ENCODE results near the gene STX18.
"Not testable (repeated sequence)": the region's sequence is repeated elsewhere in the genome, so short reads cannot be mapped to it uniquely, and the experiment has no call there.

STX18 gene

DNA sequence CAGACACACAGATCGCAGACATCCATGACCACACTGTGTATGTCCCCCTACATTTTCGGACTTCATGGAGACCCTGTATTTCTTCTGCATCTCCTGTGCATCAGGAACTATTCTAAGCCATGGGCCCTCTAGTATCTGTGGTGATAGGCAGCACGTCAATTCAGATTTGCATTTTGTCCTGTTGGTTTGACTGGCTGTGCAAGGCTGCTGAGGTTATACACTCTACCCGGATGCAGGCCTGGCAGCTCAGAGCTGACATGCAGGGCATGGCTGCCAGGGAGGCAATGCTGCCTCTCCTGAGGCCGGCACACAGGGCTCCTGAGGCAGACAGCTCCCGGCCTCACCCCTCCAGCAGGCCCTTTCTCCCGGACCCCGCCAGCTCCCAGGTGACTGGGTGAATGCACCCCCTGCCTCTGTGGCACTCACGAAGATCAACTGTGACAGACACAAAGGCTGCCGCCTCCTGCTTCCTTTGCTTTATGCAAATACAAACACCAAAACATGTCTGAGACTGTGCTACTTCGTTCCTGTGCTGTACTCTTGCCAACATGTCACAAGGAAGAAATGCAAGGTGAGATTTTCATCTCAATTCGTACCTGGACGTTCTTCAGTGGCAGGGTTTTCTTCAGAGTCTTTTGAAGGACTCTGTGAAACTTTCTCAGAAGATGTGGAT, 103.9 kb downstream of the STX18 start:
- DNase-seq (ENCODE audit: low spot score) = no peak

DNA sequence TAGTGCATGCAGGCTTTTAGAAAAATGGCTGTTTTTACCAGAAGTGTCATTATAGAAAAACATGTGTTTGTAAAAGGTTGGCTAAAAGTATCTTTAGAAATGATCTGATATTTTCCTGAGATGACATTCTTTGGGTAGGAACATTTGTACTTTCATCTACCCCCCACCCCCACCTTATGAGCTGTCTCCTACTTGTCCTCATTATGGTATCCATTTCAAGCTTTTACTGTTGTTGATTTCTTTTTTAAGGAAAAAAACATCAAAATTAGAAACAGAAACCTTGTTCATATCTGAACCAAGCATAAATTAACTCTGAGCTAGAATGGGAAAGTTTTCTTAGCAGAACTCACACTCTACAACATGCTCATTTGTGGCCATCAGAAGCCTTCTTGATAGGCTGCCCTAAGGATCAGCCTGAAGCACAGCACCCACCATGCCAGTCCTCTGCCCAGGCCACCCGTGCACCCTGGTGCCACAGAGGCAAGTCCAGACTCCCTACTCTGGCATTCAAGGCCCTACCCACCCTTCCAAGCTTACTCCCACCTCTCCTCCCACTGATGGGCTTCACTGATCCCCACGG, 105.5 kb downstream of the STX18 start:
- DNase-seq (ENCODE audit: low spot score) = no peak

DNA sequence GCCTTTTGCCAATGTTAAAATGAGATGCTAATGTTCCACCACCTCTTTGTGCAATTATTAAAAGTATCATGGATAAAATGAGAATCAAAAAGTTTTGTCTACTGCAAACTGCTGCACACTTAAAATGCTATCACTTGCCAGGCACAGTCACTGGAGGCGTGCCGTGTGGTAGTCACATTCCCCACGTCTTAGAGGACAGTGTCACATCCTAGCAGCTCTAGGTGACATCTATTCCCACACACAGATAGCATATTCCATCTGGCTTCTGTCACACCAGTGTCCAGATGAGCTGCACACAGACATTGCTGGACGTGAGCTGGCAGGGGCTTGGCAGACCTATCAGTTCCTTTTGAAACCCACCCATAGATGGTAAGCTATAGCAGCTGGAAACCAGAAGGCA, 107.9 kb downstream of the STX18 start:
- DNase-seq (ENCODE audit: low spot score) = no peak

- DNase-seq (ENCODE audit: low spot score) = no peak
These were observed 109.3 kb downstream of the STX18 start for GRCh38 chr4:4432341-4433125.

DNA sequence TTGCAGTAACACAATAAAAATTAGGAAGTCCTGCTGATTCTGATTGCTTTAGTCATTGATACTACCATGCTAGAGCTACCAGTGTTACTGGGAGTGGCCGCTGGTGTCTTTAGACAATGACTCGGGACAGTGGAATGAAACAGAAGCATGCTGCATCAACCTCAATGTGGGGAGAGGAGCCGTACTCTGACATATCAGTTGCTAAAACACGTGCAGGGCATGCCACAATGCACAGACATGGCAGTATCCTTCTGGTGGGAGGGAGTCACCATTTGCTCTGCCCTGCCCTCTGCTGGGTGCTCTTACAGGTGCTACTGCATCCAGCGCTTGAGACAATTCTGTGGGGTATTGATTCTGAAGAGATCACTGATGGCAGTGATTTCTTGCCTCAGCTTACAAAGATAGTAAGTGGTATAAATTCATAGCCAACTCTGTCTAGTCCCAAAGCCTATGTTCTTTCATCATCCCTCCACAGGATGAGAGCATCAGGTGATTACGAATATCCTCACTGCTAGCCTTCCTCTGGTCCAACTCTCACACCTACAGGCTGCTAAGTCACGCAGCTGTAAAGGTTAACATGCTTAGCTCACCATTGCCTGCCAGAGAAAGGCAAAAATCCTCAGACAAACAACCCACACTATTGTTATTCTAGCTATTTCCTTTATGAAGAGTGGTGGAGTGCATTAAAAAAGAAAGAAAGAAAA, 111.2 kb downstream of the STX18 start:
- DNase-seq (ENCODE audit: low spot score) = no peak

- DNase-seq (ENCODE audit: low spot score) = no peak
These were observed 112.6 kb downstream of the STX18 start for GRCh38 chr4:4428966-4429875.

GRCh38 chr4:4427886-4428285, 114.0 kb downstream of the STX18 start:
- DNase-seq (ENCODE audit: low spot score) = no peak

DNA sequence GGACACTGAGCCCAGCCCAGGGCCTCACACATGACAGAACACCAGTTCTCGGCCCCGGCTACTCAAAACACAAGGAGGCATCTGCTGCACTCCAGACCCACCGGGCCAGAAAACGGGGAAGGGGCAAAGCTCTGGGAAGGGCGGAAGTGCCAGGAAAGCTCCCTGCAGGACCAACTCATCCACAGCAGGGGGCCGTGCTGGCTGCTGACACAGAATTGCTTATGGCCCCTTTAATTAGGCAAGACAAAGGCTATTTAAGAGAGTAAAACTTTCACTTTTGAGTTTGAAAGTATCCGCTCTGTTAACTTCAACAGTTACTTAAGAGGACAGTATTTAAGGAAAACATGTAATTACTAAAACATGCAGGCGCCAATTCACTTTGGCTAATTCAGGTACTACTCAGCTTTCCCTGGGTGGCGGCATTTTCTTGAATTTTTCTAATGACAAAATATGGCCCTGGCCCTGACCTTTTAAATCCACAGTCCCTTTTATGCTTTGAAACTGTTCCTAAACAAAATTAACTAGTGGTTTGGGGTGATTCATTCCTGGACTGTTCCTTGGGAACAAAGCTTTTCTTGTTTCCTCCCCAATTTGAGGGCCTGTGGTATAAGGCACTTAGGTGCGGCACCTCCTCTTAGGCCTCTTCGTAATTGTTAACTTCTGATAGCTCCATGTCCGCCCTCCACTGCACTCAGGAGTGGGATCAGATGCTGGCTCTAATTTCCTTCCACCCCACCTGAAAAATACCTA, 114.6 kb downstream of the STX18 start:
- no peak for DNase-seq (ENCODE audit: low spot score)

GRCh38 chr4:4426511-4427120, 115.2 kb downstream of the STX18 start:
- no peak for DNase-seq (ENCODE audit: low spot score)

GRCh38 chr4:4425696-4426095, 116.2 kb downstream of the STX18 start:
- no peak for DNase-seq (ENCODE audit: low spot score)

- no peak for DNase-seq (ENCODE audit: low spot score)
These were observed 116.6 kb downstream of the STX18 start for GRCh38 chr4:4425119-4425690.

DNA sequence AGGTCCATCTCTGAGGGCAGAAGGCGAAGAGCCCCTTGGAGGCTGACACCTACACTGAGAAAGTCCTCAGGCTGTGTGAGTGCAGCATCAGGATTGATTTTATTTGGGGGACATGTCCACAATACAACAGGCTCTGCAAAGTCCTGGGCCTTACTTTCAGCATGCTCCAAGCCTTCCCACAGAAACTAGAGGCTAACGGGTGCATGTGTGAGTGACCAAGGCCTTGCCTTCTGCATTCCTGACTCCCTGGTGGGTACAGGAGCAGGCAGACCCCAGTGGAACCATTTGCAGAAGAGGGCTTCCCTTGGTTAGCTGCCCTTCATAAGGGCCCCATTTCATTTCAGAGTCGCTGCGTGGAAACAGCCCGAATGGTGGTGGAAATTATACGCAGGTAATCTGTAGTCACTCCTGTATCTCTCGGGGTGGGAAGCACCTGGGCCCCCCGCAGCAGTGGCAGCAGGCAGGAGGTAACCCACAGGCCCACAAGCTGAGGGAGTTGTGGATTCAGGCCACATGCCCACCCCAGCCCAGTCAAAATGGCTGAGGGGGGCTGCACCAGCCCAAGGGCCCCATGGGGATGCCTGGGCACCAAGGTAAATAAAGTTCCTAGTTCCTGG, 117.2 kb downstream of the STX18 start:
- no peak for DNase-seq (ENCODE audit: low spot score)

DNA sequence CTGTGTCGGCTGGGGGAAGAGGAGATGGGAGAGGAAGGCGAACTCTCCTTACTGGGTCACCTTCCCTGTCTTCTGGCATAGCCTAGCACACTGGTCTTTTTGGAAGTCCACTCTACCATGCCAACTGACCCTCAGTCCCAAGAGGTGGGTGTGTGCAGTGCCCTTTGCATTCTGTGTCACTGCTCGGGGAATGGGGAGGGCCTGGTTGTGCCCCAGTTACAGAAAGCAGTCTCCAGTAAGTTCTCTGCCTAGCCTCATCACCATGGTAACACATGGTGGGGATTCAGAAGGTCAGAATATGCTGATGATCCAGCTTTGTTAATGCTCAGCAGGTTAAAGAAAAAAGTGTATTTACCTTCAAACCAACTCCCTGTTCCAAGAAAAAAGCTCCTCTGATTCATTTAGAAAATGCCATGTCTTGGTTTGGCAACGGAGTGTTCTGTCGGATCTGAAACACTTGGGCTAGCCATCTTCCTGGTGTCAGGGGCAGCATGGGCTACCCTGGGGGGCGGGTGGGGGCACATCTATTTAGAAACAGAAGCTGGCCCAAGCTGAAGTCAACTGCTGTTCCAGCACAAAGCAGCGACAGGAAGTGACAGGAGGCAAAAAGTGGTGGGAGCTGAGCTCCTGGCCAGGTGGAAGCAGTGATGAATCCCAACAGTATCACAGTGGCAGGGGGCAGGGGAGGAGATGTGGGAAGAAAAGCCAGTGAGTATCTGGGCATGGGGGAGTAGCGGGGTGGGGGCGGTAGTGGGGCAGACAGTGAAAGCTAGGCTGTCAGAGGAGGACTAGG, 117.9 kb downstream of the STX18 start:
- DNase-seq (ENCODE audit: low spot score) = no peak

DNA sequence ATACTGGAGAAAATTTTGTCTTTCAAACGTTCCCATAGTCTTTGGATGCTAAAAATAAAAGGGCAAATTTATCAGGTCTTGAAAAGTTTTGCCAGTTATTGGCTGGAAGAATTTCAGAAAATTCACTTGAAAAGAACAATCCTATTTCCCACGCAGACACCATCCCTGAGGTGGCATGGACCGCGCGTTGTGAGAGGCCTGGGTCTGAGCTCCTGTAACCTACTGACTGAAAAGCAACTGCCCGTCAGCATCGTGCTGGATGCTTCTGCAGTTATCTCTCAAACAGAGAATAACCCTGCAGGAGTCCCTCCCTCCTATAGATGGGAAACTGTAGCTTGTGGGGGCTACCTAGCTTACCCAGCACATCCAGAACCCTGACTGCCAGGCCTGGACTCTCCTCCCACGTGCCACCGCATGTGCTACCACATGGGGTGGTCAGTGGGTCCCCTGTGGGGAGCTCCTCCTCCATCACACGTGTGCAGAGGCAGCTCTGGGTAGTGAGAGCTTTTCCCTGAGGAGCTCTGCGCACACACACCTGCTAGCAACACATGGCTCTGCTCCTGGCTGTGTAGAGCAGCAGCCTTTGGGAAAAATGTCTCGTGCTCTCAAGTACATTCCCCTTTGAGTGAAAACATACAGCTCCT, 118.9 kb downstream of the STX18 start:
- DNase-seq (ENCODE audit: low spot score) = no peak

- DNase-seq (ENCODE audit: low spot score) = not testable (repeated sequence)
These were observed 119.7 kb downstream of the STX18 start for GRCh38 chr4:4422117-4422516.

DNA sequence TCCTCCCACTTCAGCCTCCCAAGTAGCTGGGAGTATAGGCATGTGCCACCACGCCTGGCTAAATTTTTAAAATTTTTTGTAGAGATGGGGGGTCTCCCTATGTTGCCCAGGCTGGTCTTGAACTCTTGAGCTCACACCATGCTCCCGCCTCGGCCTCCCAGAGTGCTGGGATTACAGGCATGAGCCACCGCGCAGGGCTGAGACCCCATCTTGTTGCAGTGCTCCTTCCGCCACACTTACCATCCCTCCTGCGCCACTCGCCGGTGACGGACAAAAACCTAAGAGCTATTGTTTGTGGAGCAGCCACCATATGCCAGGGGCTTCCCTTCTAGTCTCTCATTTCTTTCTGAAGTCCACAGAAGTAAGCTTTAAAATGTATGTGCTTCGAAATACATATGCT, 120.5 kb downstream of the STX18 start:
- DNase-seq (ENCODE audit: low spot score) = no peak

DNA sequence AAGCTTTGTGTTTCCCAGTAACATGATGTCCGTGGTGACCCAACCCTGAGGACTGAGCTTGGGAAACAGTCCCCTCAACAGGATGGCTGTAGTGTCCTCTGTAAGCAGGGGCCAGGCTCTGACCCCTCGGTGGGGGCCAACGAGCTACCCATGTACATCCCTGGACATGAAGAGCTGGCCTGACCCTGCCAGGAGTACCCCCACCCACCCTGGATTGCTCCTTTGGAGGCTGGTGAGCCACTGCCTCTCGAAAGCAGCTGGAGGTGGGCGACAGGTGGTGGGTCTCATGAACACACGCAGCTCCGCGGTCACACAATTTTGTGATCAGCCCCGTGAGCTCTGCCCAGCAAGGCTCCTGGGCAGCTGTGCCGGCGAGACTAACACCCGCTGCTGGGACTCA, 121.4 kb downstream of the STX18 start:
- no peak for DNase-seq (ENCODE audit: low spot score)

GRCh38 chr4:4419896-4420295, 122.0 kb downstream of the STX18 start:
- no peak for DNase-seq (ENCODE audit: low spot score)
